Measurements from ENCODE around the gene SCYGR4. TPM values are rescaled to one million over a fixed set of nuclear protein-coding genes. Genes with fewer than 3 reads are reported as not detected.

The SCYGR4 gene
- total RNA-seq, 3 donors from 2014 or later = not detected

- no peak overlapping the region for H3K27ac ChIP-seq
- no peak for DNase-seq (ENCODE audit: low spot score in 2 of 2)
- no peaks in the 10 kb centered on the region for H3K9me3 ChIP-seq
- no peak overlapping the region for H3K4me3 ChIP-seq
- H3K27me3 ChIP-seq = peaks cover 0 to 7% of the 10 kb centered on the region in 2 donors
- TF ChIP-seq POLR2AphosphoS5 (IDR thresholded peaks at IDR 0.05) (no peak), POLR2A (IDR thresholded peaks at IDR 0.05) (no peak), CTCF (IDR thresholded peaks at IDR 0.05) (no peak)
- no peaks in the 10 kb centered on the region for H3K36me3 ChIP-seq
- H3K4me1 ChIP-seq = no peaks in the 10 kb centered on the region
- intact Hi-C loops (cut with DNase I; ENCODE audit: low total_unique reads) = no loop called here
These were observed 4.0 kb upstream of the SCYGR4 start for GRCh38 chr2:227613272-227613660.

GRCh38 chr2:227614246-227614645 lies 3.1 kb upstream of the SCYGR4 start:
- Histone ChIP-seq H3K9me3 (no peaks in the 10 kb centered on the region), H3K27ac (no peak overlapping the region), H3K4me3 (no peak overlapping the region), H3K36me3 (no peaks in the 10 kb centered on the region), H3K4me1 (no peaks in the 10 kb centered on the region), H3K27me3 (peaks cover 0 to 7% of the 10 kb centered on the region in 2 donors)
- no peak for DNase-seq (ENCODE audit: low spot score in 2 of 2)
- intact Hi-C loops (cut with DNase I; ENCODE audit: low total_unique reads) = no loop called here
- no peak for TF ChIP-seq CTCF (IDR thresholded peaks at IDR 0.05)
- no peak for TF ChIP-seq POLR2A (IDR thresholded peaks at IDR 0.05)
- TF ChIP-seq POLR2AphosphoS5 (IDR thresholded peaks at IDR 0.05) = no peak

GRCh38 chr2:227614740-227615139 lies 2.6 kb upstream of the SCYGR4 start, which contains the start of gene SCYGR3:
TSS of gene SCYGR3 (minus strand) at chr2:227614840. CDS start at chr2:227614840, 0 bp downstream.
- no peak for DNase-seq (ENCODE audit: low spot score in 2 of 2)
- H3K4me3 ChIP-seq = no peak within 1 kb of the TSS
- no peak within 1 kb of the TSS for H3K27ac ChIP-seq
- TF ChIP-seq POLR2AphosphoS5 (IDR thresholded peaks at IDR 0.05) (no peak), POLR2A (IDR thresholded peaks at IDR 0.05) (no peak), CTCF (IDR thresholded peaks at IDR 0.05) (no peak)
- intact Hi-C loops (cut with DNase I; ENCODE audit: low total_unique reads) = no loop called here
- no peaks in the 10 kb centered on the region for H3K36me3 ChIP-seq
- H3K9me3 ChIP-seq = no peaks in the 10 kb centered on the region
- no peaks in the 10 kb centered on the region for H3K4me1 ChIP-seq
- H3K27me3 ChIP-seq = peaks cover 0 to 7% of the 10 kb centered on the region in 2 donors

GRCh38 chr2:227615181-227615580 lies 2.1 kb upstream of the SCYGR4 start:
- H3K4me1 ChIP-seq = no peaks in the 10 kb centered on the region
- no peak overlapping the region for H3K4me3 ChIP-seq
- no peaks in the 10 kb centered on the region for H3K9me3 ChIP-seq
- no peak overlapping the region for H3K27ac ChIP-seq
- DNase-seq (ENCODE audit: low spot score in 2 of 2) = no peak
- intact Hi-C loops (cut with DNase I; ENCODE audit: low total_unique reads) = no loop called here
- TF ChIP-seq POLR2A (IDR thresholded peaks at IDR 0.05) (no peak), CTCF (IDR thresholded peaks at IDR 0.05) (no peak), POLR2AphosphoS5 (IDR thresholded peaks at IDR 0.05) (no peak)
- H3K36me3 ChIP-seq = no peaks in the 10 kb centered on the region
- peaks cover 0 to 7% of the 10 kb centered on the region in 2 donors for H3K27me3 ChIP-seq

GRCh38 chr2:227615906-227616305 lies 1.4 kb upstream of the SCYGR4 start:
- no peak overlapping the region for H3K27ac ChIP-seq
- H3K4me1 ChIP-seq = no peaks in the 10 kb centered on the region
- H3K9me3 ChIP-seq = no peaks in the 10 kb centered on the region
- no peak for DNase-seq (ENCODE audit: low spot score in 2 of 2)
- H3K36me3 ChIP-seq = no peaks in the 10 kb centered on the region
- no peak overlapping the region for H3K4me3 ChIP-seq
- peaks cover 0 to 7% of the 10 kb centered on the region in 2 donors for H3K27me3 ChIP-seq
- TF ChIP-seq CTCF (IDR thresholded peaks at IDR 0.05) = no peak
- TF ChIP-seq POLR2A (IDR thresholded peaks at IDR 0.05) = no peak
- no peak for TF ChIP-seq POLR2AphosphoS5 (IDR thresholded peaks at IDR 0.05)
- intact Hi-C loops (cut with DNase I; ENCODE audit: low total_unique reads) = no loop called here

Measured in breast epithelium (tissue), 4 donors.